Neural progenitor cell (in vitro differentiated cells): Measurements from ENCODE around the gene C22orf15.

Source experiments
- CTCF ChIP-seq: fragments of 200-600 bp; sonication (generic); IDR thresholded peaks from 2 replicates; pipeline ENCODE4 v1.5.1; 2017; ENCODE audit warnings: antibody characterized with exemption, mild to moderate bottlenecking
- EZH2 ChIP-seq: fragments of 200-600 bp; sonication (generic); IDR thresholded peaks from 2 replicates; pipeline ENCODE4 v1.6.1; 2017; ENCODE audit warnings: antibody characterized with exemption, mild to moderate bottlenecking, moderate library complexity
- EZH2phosphoT487 ChIP-seq: fragments of 200-600 bp; sonication (generic); IDR thresholded peaks from 2 replicates; pipeline ENCODE4 v1.6.1; 2017; ENCODE audit warnings: antibody characterized with exemption

- TF ChIP-seq CTCF: no peak
- TF ChIP-seq EZH2: no peak
- no peak for TF ChIP-seq EZH2phosphoT487
Observed at GRCh38 chr22:23790819-23791737, 28.3 kb downstream of the C22orf15 start.
